GM23338 (cell line): ENCODE measurements around the gene DNA2.

ENCODE experiments used
- EZH2phosphoT487 ChIP-seq: fragments of 200-600 bp; sonication (generic); IDR thresholded peaks from one replicate; pipeline ENCODE4 v1.8.1; 2018; ENCODE audit warnings: antibody characterized with exemption; ENCODE audit not compliant: unreplicated experiment
- JUNB ChIP-seq: IDR thresholded peaks from one replicate; pipeline ENCODE4 v1.6.1; 2016; ENCODE audit warnings: antibody characterized with exemption; ENCODE audit not compliant: unreplicated experiment
- TF ChIP-seq, protein P1 (sequence below), 2 experiments: fragments of 200-600 bp in 1 of 2; sonication (generic) in 1 of 2; conservative IDR thresholded peaks; 2 replicates each; pipeline versions ENCODE4 v1.5.1 to v1.6.1; 2016 to 2017; ENCODE audit warnings: antibody characterized with exemption in 2 of 2, low read depth in 2 of 2, mild to moderate bottlenecking in 2 of 2, moderate library complexity in 1 of 2
- TF ChIP-seq, protein P2 (sequence below): IDR thresholded peaks from one replicate; pipeline ENCODE4 v1.6.1; 2018; ENCODE audit warnings: antibody characterized with exemption; ENCODE audit not compliant: unreplicated experiment

DNA sequence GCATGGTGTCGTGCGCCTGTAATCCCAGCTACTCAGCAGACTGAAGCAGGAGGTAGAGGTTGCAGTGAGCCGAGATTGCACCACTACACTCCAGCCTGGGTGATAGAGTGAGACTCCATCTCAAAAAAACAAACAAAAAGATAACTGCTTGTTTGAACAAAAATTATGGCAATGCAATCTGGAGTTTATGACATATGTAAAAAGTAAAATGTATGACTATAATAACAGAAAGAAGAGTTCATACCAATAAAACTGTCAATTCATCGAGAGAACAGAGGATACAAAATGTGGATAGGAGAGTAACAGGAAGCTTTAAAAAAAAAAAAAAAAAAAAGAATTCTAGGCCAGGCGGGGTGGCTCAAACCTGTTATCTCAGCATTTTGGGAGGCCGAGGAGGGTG lies 36.3 kb upstream of the DNA2 start:
- TF ChIP-seq JUNB, result no peak
- TF ChIP-seq EZH2phosphoT487, result no peak
- TF ChIP-seq, protein P1, sequence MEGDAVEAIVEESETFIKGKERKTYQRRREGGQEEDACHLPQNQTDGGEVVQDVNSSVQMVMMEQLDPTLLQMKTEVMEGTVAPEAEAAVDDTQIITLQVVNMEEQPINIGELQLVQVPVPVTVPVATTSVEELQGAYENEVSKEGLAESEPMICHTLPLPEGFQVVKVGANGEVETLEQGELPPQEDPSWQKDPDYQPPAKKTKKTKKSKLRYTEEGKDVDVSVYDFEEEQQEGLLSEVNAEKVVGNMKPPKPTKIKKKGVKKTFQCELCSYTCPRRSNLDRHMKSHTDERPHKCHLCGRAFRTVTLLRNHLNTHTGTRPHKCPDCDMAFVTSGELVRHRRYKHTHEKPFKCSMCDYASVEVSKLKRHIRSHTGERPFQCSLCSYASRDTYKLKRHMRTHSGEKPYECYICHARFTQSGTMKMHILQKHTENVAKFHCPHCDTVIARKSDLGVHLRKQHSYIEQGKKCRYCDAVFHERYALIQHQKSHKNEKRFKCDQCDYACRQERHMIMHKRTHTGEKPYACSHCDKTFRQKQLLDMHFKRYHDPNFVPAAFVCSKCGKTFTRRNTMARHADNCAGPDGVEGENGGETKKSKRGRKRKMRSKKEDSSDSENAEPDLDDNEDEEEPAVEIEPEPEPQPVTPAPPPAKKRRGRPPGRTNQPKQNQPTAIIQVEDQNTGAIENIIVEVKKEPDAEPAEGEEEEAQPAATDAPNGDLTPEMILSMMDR (conservative IDR thresholded peaks at IDR 0.05; ENCODE audit: low read depth in 2 of 2), result no peak
- TF ChIP-seq, protein P2, sequence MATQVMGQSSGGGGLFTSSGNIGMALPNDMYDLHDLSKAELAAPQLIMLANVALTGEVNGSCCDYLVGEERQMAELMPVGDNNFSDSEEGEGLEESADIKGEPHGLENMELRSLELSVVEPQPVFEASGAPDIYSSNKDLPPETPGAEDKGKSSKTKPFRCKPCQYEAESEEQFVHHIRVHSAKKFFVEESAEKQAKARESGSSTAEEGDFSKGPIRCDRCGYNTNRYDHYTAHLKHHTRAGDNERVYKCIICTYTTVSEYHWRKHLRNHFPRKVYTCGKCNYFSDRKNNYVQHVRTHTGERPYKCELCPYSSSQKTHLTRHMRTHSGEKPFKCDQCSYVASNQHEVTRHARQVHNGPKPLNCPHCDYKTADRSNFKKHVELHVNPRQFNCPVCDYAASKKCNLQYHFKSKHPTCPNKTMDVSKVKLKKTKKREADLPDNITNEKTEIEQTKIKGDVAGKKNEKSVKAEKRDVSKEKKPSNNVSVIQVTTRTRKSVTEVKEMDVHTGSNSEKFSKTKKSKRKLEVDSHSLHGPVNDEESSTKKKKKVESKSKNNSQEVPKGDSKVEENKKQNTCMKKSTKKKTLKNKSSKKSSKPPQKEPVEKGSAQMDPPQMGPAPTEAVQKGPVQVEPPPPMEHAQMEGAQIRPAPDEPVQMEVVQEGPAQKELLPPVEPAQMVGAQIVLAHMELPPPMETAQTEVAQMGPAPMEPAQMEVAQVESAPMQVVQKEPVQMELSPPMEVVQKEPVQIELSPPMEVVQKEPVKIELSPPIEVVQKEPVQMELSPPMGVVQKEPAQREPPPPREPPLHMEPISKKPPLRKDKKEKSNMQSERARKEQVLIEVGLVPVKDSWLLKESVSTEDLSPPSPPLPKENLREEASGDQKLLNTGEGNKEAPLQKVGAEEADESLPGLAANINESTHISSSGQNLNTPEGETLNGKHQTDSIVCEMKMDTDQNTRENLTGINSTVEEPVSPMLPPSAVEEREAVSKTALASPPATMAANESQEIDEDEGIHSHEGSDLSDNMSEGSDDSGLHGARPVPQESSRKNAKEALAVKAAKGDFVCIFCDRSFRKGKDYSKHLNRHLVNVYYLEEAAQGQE, result no peak
